HepG2 (cell line): ENCODE measurements around the gene SEM1. TPM values are rescaled to one million over a fixed set of nuclear protein-coding genes. Genes with fewer than 3 reads are reported as not detected.

ENCODE experiments used
- ATAC-seq: fragments of 200-7000 bp; cut with Tn5 transposase; 3 replicates; pipeline ENCODE4 v1.9.1; 2020; ENCODE audit warnings: mild to moderate bottlenecking, moderate library complexity
- BruUV-seq: library from RNA; stranded (reverse); fragments of 400-500 nt; replicated peaks from 2 replicates; lab custom pipeline; 2021; lab: Mats Ljungman, UMichigan
- CTCF ChIA-PET: fragments of 300-600 bp; formaldehyde crosslinking; extraction: SDS; loops from one replicate; lab custom pipeline; 2021; ENCODE audit warnings: low total read pairs, inconsistent platforms, low intra/inter-chr PET ratio; lab: Yijun Ruan, JAX
- POLR2A ChIA-PET: fragments of 350-600 bp; sonication (Branson Sonifier 250); formaldehyde crosslinking; loops from one replicate; lab custom pipeline; 2020; ENCODE audit warnings: antibody characterized with exemption, inconsistent platforms; lab: Yijun Ruan, JAX
- DNase-seq: peaks from one replicate; pipeline ENCODE4 v3.0.0-alpha.2; 2015; ENCODE audit warnings: low spot score
- FAIRE-seq: peaks from 3 replicates; lab custom pipeline; 2011; peaks lifted over from hg19 to GRCh38; lab: Jason Lieb, UNC
- H2AFZ ChIP-seq: one replicate; pipeline ENCODE4 v1.6.1; 2011; ENCODE audit warnings: low read length, inconsistent platforms
- H3K27ac ChIP-seq: fragments of 300-600 bp; 3 replicates; pipeline ENCODE4 v1.8.0; 2011; ENCODE audit warnings: mixed run types, mild to moderate bottlenecking, mixed read lengths, low read length, inconsistent platforms; ENCODE audit not compliant: insufficient read depth; ENCODE audit errors: extremely low read length
- H3K27me3 ChIP-seq, 2 experiments: fragments of 200-600 bp in 1 of 2; 2 replicates in 1 of 2; 3 replicates in 1 of 2; pipeline versions ENCODE4 v1.6.0 to v1.8.0; 2011; ENCODE audit warnings: low read length in 2 of 2, mild to moderate bottlenecking in 2 of 2, moderate library complexity in 2 of 2, inconsistent platforms in 1 of 2; ENCODE audit not compliant: insufficient read depth in 2 of 2, control insufficient read depth in 1 of 2
- H3K36me3 ChIP-seq, 2 experiments: fragments of 200-600 bp in 1 of 2; replicated peaks in 1 of 2; 2 replicates in 1 of 2; 3 replicates in 1 of 2; pipeline versions ENCODE4 v1.5.1 to v1.8.0; 2011; ENCODE audit warnings: low read length in 2 of 2, inconsistent platforms in 1 of 2; ENCODE audit not compliant: insufficient read depth in 2 of 2, control insufficient read depth in 1 of 2
- H3K4me1 ChIP-seq: 2 replicates; pipeline ENCODE4 v1.5.1; 2012; ENCODE audit warnings: low read length, inconsistent platforms; ENCODE audit not compliant: insufficient read depth
- H3K4me2 ChIP-seq: 2 replicates; pipeline ENCODE4 v1.6.0; 2011; ENCODE audit warnings: low read depth, low read length, inconsistent platforms
- H3K4me3 ChIP-seq, 3 experiments: fragments of 200-600 bp in 1 of 3; sonication (generic), shearing (Covaris generic) in 1 of 3; replicated peaks in 1 of 3; 2 replicates each; pipeline ENCODE4 v1.5.1; 2011 to 2016; ENCODE audit warnings: low read length in 3 of 3, inconsistent platforms in 2 of 3, low read depth in 2 of 3, mild to moderate bottlenecking in 2 of 3, control low read depth in 1 of 3, mixed read lengths in 1 of 3; ENCODE audit not compliant: insufficient read depth in 1 of 3
- H3K79me2 ChIP-seq: one replicate; pipeline ENCODE4 v1.6.1; 2011; ENCODE audit warnings: low read length, inconsistent platforms; ENCODE audit not compliant: insufficient read depth
- H3K9ac ChIP-seq: 2 replicates; pipeline ENCODE4 v1.6.0; 2011; ENCODE audit warnings: mild to moderate bottlenecking, low read depth, low read length, inconsistent platforms; ENCODE audit not compliant: insufficient read depth
- H3K9me3 ChIP-seq: 2 replicates; pipeline ENCODE4 v1.5.1; 2012; ENCODE audit warnings: mild to moderate bottlenecking, low read length
- H4K20me1 ChIP-seq: 2 replicates; pipeline ENCODE4 v1.6.0; 2011; ENCODE audit warnings: inconsistent platforms, mild to moderate bottlenecking, low read length, moderate library complexity; ENCODE audit not compliant: insufficient read depth
- AKAP8 ChIP-seq: sonication (generic); formaldehyde crosslinking; IDR thresholded peaks from 2 replicates; pipeline ENCODE4 v1.5.1; 2020; ENCODE audit warnings: mild to moderate bottlenecking, missing genetic modification reagents
- ARNT ChIP-seq: fragments of 450-650 bp; IDR thresholded peaks from 2 replicates; pipeline ENCODE4 v1.6.1; 2017
- HNF4G ChIP-seq, 2 experiments: sonication (generic) in 1 of 2; formaldehyde crosslinking in 1 of 2; IDR thresholded peaks; 2 replicates each; pipeline versions ENCODE4 v1.4.0 to v1.6.1; 2011 to 2020; ENCODE audit warnings: borderline replicate concordance in 2 of 2, low read depth in 2 of 2, mild to moderate bottlenecking in 2 of 2, low read length in 1 of 2, missing genetic modification reagents in 1 of 2, moderate library complexity in 1 of 2
- MED13 ChIP-seq: sonication (generic); formaldehyde crosslinking; IDR thresholded peaks from 2 replicates; pipeline ENCODE4 v1.5.0; 2020; ENCODE audit warnings: missing genetic modification reagents
- ZNF17 ChIP-seq: sonication (generic); formaldehyde crosslinking; IDR thresholded peaks from 2 replicates; pipeline ENCODE4 v1.5.0; 2020; ENCODE audit warnings: mild to moderate bottlenecking, missing genetic modification reagents
- WGBS: methylation state at CpG from one replicate; pipeline ENCODE4 v1.1.6; 2017; ENCODE audit warnings: low lambda C conversion rate; 5-methylcytosine and 5-hydroxymethylcytosine counted together
- in situ Hi-C: cut with HindIII; loops from 2 replicates; pipeline ENCODE4 v1.10.0; 2017; ENCODE audit warnings: low pct_unique_long_range_greater_than_20kb; ENCODE audit not compliant: extremely low pct_ligation_motif_present
- intact Hi-C: fragments of 100-400 bp; cut with micrococcal nuclease; formaldehyde crosslinking; loops from one replicate; pipeline ENCODE4 v1.10.0; 2022; ENCODE audit not compliant: unreplicated experiment
- polyA plus RNA-seq, 8 experiments: library from polyadenylated mRNA; depleted of rRNA in 3 of 8; stranded (reverse) in 7 of 8; unstranded in 1 of 8; fragments of >200 nt; fragmentation: Illumina TruSeq in 4 of 8; extraction: Trizol in 4 of 8; gene quantifications; 2 replicates each; pipeline versions ENCODE4 v1.2.1 to v1.2.3, GENCODE V29; 2011 to 2016; ENCODE audit warnings: low read depth in 4 of 8, missing spikeins in 1 of 8, mixed read lengths in 1 of 8; ENCODE audit not compliant: insufficient read depth in 1 of 8
- total RNA-seq, 5 experiments: library from RNA; depleted of rRNA; stranded (reverse); fragments of >200 nt; fragmentation: Illumina TruSeq; extraction: Trizol; gene quantifications; 2 replicates each; pipeline ENCODE4 v1.2.3, GENCODE V29; 2016; ENCODE audit warnings: low read depth in 1 of 5
- TF ChIP-seq, protein P1 (sequence below): sonication (generic); formaldehyde crosslinking; IDR thresholded peaks from 2 replicates; pipeline ENCODE4 v1.5.0; 2020; ENCODE audit warnings: mild to moderate bottlenecking, missing genetic modification reagents, borderline replicate concordance
- TF ChIP-seq, protein P2 (sequence below): sonication (generic); formaldehyde crosslinking; IDR thresholded peaks from 2 replicates; pipeline ENCODE4 v1.4.0; 2020; ENCODE audit warnings: missing genetic modification reagents, mild to moderate bottlenecking, borderline replicate concordance
- TF ChIP-seq, protein P3 (sequence below): sonication (generic); formaldehyde crosslinking; IDR thresholded peaks from 2 replicates; pipeline ENCODE4 v1.4.0; 2020; ENCODE audit warnings: mild to moderate bottlenecking, missing genetic modification reagents, borderline replicate concordance

The SEM1 gene
- total and polyA plus RNA-seq, 2 of the 13 experiments (the other 11 are each of a cell fraction or from before 2014, with no cell fraction given), result 40.7 to 174 TPM

DNA sequence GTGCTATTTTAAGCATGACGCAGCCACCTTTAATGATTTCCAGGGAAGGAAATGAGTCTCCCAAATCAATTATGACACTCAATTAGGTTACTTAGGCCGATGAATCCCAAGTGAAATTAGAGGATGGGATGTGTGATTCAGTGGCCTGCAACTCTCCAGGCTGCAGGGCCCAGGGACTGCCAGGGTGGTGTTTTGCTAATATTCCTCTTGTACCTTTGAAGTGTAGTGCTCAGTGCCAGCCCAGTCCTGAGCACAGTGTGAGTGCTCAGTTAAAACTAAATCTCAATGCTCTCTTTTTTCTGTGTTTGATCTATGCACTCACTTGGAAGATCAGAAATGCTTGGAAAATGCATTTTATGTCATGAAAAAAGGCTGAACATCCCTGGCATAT lies 51.6 kb downstream of the SEM1 start:
- DNase-seq (no peak), ATAC-seq (no peak), FAIRE-seq (no peak)
- H2AFZ ChIP-seq, result no peak overlapping the region
- no TSS peak for BruUV-seq
- ChIA-PET CTCF (no interaction called here), POLR2A (no interaction called here)
- WGBS, result 100% methylated on average over 2 of the region's 2 CpGs
- H4K20me1 ChIP-seq, result no peaks in the 10 kb centered on the region
- no peak overlapping the region for H3K9ac ChIP-seq
- no peaks in the 10 kb centered on the region for H3K9me3 ChIP-seq
- H3K27ac ChIP-seq, result no peak overlapping the region
- H3K79me2 ChIP-seq, result no peaks in the 10 kb centered on the region
- no peaks in the 10 kb centered on the region for H3K36me3 ChIP-seq
- H3K4me1 ChIP-seq, result peaks cover 10% of the 10 kb centered on the region
- intact Hi-C loops (no loop called here), in situ Hi-C loops (no loop called here)
- H3K27me3 ChIP-seq, result no peaks in the 10 kb centered on the region
- no peak overlapping the region for H3K4me2 ChIP-seq
- H3K4me3 ChIP-seq, result no peak overlapping the region
- TF ChIP-seq AKAP8 (no peak), ZNF17 (CRISPR knock-in tag) (no peak), MED13 (no peak), HNF4G (IDR thresholded peaks at IDR 0.05; ENCODE audit: borderline replicate concordance, low read depth, low read length) (no peak), HNF4G (CRISPR knock-in tag; IDR thresholded peaks at IDR 0.05; ENCODE audit: borderline replicate concordance, low read depth) (no peak), ARNT (no peak)
- TF ChIP-seq, protein P1, sequence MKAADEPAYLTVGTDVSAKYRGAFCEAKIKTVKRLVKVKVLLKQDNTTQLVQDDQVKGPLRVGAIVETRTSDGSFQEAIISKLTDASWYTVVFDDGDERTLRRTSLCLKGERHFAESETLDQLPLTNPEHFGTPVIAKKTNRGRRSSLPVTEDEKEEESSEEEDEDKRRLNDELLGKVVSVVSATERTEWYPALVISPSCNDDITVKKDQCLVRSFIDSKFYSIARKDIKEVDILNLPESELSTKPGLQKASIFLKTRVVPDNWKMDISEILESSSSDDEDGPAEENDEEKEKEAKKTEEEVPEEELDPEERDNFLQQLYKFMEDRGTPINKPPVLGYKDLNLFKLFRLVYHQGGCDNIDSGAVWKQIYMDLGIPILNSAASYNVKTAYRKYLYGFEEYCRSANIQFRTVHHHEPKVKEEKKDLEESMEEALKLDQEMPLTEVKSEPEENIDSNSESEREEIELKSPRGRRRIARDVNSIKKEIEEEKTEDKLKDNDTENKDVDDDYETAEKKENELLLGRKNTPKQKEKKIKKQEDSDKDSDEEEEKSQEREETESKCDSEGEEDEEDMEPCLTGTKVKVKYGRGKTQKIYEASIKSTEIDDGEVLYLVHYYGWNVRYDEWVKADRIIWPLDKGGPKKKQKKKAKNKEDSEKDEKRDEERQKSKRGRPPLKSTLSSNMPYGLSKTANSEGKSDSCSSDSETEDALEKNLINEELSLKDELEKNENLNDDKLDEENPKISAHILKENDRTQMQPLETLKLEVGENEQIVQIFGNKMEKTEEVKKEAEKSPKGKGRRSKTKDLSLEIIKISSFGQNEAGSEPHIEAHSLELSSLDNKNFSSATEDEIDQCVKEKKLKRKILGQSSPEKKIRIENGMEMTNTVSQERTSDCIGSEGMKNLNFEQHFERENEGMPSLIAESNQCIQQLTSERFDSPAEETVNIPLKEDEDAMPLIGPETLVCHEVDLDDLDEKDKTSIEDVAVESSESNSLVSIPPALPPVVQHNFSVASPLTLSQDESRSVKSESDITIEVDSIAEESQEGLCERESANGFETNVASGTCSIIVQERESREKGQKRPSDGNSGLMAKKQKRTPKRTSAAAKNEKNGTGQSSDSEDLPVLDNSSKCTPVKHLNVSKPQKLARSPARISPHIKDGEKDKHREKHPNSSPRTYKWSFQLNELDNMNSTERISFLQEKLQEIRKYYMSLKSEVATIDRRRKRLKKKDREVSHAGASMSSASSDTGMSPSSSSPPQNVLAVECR (CRISPR knock-in tag), result no peak
- TF ChIP-seq, protein P2, sequence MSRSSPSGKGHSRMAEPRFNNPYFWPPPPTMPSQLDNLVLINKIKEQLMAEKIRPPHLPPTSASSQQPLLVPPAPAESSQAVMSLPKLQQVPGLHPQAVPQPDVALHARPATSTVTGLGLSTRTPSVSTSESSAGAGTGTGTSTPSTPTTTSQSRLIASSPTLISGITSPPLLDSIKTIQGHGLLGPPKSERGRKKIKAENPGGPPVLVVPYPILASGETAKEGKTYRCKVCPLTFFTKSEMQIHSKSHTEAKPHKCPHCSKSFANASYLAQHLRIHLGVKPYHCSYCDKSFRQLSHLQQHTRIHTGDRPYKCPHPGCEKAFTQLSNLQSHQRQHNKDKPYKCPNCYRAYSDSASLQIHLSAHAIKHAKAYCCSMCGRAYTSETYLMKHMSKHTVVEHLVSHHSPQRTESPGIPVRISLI (CRISPR knock-in tag), result no peak
- TF ChIP-seq, protein P3, sequence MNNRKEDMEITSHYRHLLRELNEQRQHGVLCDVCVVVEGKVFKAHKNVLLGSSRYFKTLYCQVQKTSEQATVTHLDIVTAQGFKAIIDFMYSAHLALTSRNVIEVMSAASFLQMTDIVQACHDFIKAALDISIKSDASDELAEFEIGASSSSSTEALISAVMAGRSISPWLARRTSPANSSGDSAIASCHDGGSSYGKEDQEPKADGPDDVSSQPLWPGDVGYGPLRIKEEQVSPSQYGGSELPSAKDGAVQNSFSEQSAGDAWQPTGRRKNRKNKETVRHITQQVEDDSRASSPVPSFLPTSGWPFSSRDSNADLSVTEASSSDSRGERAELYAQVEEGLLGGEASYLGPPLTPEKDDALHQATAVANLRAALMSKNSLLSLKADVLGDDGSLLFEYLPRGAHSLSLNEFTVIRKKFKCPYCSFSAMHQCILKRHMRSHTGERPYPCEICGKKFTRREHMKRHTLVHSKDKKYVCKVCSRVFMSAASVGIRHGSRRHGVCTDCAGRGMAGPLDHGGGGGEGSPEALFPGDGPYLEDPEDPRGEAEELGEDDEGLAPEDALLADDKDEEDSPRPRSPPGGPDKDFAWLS, result no peak
- TF ChIP-seq, all 625 proteins: peak for 0
